Skeletal muscle cell (primary cell): ENCODE measurements around the gene CRACR2B.
A peak's percentile ranks its signal among the peaks of the same experiment; 100 is the strongest.

Experiments
- DNase-seq: peaks from one replicate; pipeline ENCODE4 v3.0.0-alpha.2; 2010; ENCODE audit warnings: low read depth
- H3K4me3 ChIP-seq: 2 replicates; pipeline ENCODE4 v1.5.1; 2011; ENCODE audit warnings: low read depth, mild to moderate bottlenecking, control low read depth, low read length, moderate library complexity

CRACR2B gene

DNA sequence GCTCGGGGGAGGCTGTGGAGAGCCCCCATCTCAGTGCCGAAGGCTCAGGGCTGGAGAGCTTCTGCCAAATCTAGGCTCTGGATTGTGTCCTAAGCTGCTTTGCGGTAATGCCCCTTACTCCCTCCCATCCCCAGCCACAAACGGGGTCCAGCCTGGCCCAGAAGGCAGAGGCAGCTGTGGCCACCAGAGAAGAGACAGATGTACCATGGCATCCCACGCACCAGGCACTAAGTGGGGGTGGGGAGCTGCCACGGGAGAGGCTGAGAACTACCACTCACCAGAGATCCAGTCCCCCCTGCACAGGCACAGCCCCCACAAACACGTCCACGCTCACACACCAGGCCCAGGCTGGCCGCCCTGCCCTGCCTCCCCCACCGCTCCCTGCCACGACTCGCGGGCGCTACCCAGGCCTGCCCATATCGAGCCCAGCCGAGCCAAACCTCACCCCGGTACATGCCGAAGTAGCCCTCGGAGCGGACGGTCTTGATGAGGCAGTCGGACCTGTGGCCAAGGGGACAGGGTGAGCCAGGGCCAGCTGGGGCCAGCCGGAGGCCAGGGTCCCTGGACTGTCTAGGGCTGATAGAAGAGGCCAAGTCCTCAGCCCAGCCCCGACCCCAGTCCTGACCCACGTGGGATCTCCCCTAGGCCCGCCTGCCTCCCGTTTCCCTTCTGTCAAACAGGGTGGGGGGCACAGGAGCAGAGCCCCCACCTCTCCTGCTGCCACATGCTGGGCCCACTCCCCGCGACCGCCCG is 33.5 kb upstream of the CRACR2B start:
- no peak for DNase-seq
- H3K4me3 ChIP-seq = no peak overlapping the region

DNA sequence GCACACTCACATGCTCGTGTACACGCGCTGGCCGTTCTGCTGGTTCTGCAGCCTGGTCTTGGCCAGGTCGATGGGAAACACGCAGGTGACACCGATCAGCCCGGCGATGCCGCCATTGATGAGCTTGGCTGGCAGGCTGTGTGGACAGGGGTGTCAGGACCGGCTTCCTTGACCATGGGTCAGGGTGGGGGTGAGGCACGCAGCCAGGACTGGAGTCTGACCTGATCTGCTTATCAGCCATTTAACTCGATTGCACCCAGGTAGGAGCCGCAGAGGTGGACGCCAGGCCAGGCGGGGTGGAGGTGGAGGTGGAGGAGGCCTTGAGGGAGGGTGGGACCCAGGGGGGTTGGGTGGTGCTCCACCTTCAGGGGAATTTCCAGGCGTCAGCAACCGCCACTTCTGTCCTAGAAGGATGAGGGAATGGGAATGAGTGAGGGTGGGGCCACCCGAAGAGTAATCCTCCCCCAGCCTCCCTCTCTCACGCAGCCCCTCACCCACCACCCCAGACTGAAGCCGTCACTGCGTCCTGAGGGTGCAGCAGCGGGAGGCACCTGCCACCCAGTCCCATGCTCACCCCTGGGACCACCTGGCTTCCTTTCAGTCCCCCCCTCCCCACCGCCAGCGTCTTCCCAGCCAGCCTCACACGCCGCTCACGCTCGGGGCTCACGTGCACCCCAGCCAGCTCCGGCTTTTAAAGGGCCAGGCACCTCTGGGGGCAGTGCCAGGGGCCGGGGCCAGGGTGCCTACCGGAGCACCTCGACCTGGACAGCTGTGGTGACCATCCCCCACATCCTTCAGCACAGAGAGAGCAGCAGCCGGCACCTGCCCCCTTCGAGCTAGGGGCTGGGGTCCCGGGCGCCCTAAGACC is 32.7 kb upstream of the CRACR2B start:
- no peak for DNase-seq
- H3K4me3 ChIP-seq = peak overlapping the region; percentile 81

DNA sequence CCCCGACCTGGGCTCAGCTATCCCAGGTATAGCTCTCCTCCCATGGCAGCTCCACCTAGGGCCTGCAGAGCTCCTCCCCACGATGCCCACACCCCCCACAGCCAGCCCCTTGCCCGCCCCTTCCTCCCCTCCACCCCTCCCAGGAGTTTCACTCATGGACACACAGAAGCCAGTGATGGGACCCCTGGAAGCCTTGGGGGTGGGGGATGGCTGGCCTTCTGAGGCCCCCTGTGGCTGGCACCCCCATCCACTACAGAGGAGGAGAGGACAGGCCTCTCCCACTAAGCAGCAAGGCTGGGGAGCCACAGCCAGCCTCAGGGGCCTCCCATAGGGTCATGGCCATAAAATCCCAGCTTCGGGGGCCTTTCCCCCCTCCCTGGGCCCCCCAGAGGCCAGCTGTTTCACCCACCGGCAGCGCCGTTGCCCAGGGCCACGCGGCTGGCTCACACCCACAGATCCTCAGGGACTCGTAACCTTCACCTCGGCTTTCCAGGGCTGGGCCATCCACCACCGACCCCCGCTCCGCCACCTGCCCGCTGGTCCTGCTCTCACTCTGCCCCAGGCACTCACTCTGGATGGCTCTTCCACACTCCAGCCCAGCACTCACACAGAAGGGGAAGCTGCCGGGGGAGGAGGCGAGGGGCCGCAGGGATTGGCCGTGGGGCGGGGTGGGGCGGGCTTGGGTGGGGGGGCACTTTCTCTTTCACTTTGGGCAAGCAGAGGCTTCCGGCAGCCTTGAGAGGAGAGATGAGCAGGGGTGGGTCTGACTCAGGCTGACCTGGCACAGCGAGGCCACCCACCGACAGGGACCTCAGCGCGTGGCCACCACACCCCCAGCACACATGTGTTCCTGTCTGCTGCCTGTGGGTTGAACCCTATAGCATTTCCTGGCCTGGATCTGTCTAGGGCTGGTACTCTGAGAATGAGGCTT is 31.8 kb upstream of the CRACR2B start:
- DNase-seq = peak; percentile 70
- peak overlapping the region; percentile 81 for H3K4me3 ChIP-seq

DNA sequence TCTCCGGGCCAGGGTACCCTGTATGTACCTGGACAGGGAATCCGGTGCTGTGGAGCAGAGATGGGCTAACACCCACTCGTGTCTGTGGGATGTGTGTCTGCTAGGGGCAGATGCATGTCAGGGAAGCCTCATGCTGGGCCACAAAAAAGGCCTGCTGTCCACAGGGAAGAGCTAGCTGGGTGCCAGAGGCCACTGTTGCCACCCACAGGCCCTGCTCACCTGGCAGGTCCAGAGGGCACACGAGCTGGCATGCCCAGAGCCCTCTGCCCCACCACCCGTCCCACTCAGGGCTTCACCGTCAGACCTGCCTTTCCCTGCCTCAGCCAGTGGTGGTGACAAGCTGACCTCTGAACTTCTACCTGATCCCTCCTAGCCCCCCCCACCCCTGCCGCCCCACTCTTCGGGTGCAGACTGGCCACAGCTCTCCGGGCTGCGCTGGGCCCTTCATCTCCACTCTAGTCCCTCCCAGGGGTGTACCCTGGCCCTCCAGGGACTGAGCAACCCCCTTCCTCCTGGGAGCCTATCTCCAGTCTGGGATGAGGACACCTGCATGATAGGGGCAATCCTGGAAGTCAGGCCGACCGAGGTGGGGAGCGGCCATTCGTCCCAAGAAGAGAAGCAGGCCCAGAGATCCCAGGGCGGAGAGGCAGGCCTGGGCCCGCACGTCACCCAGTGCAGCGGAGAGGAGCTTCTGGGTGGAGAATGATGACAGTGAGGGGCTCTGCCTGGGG is 31.0 kb upstream of the CRACR2B start:
- no peak for DNase-seq
- peak overlapping the region; percentile 81 for H3K4me3 ChIP-seq

DNA sequence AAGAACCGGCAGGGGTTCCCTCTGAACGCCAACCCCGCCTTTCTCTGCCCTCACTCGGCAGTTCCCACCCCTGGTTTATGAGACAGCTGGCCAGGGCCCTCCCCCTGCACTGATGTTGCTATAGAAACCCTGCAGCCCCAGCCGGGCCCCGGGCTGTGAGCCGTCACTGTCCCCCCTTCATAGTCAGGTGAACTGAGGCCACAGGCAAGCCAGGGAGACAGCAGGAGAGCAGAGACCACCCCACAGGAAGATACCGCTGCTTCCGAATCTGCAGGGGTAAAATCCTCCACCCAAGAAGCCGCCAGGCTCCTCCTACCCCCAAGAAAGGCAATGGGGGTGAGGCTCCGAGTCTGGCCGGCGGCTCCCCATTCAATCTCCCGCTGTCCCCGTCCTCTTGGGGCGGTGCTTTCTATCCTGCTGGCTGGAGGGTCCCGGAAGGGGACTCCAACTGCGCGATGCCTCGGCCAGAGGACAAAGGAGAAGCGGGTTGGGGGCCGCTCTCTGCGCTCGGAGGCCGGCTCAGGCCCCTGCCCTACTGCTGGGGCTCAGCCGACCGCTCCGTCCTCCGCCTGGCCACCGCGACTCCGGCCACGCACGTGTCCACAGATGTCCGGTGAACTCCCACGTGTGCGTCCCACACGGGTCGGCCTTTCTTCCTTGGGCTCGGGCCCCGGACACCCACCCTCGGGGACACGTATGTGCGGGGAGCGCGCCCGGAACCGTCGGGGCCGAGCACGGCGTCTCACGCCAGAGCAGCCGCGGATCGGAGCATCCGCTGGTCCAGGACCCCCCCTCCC is 30.2 kb upstream of the CRACR2B start:
- peak overlapping the region; percentile 81 for H3K4me3 ChIP-seq
- DNase-seq = peak; percentile 79

DNA sequence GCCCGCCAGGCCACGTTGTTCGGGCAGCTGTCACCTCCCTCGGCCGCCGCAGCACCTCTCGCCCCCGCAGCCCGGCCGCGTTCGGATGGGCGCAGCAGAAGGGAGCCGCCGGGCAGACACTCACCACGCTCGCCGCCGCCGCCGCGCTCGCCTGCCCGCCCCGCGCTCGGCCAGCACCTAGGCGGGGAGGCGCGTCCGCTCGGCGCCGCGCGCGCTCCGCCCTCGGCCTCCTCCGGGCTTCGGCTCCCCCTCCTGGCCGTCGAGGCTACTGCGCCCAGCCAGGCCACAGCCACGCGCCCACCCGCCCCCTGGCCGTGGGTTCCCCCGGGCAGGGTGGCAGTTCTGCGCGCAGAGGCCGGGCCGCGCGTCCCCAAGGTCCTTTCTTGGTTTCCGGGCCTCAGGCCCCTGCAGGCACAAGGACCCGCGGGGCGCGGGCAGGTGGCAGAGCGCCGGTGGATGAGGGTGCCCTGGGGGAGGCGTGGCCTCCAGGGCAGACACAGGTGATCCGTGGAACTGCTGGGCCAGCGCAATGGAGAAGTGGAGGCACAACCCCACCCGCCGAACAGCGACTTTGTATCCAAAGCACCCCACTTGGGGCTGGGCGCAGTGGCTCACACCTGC is 29.5 kb upstream of the CRACR2B start, which contains the start of gene SLC25A22:
TSS of gene SLC25A22 (minus strand) at position 189 of the 621 bp plus-strand sequence. CDS start 3,275 bp downstream, outside the sequence.
- DNase-seq = no peak
- peak within 1 kb of the TSS; percentile 81 for H3K4me3 ChIP-seq

DNA sequence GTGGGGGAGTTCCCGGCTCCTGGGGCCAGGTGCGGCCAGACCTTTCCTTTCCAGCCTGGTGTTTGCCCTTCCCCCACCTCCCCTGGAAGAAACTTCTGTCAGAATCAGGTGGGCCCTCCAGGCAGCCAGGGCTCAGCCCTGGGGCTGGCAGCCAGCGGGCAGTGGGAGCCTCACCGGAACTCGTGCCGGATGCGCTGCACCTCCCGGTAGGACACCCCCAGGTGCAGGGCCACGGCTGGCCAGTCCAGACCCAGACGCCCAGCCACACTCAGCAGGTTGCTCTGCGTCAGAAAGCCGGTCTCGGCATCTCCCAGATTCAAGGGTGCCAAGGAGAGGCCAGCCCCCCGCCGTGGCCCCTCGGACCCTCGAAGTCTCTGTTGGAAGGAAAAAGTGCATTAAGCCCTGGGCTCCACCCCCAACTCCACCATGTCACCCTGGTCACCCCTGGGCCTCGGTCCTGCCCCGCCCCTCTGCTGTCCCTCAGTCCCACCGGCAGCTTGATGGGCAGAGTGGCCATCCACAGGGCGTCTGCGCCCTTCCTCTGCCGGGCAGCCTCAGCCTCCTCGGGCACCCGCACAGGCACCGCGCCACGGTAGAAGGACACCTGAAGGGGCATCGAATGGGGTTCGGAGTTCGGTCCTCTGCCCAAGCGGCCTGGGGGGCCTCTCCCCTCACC is 27.9 kb upstream of the CRACR2B start:
- no peak for DNase-seq
- no peak overlapping the region for H3K4me3 ChIP-seq

DNA sequence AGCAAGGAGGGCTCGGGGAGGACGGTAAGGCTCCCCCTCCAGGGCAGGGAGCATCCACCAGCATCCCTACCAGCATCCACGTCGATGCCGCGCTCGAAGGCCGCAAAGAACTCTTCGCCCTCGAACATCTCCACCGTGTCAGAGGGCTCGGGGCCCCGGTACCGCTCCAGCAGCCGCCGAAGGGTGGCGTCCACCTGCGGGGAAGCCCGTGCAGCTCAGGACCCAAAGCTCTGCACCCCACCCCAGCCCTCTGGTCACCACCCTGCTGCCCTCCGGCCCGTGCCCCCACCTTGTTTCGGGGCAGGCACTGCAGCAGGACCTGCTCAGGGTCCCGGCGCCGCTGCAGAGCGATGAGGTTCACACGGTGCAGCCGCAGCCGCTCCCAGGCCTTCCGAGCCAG is 27.2 kb upstream of the CRACR2B start:
- DNase-seq = no peak
- no peak overlapping the region for H3K4me3 ChIP-seq

DNA sequence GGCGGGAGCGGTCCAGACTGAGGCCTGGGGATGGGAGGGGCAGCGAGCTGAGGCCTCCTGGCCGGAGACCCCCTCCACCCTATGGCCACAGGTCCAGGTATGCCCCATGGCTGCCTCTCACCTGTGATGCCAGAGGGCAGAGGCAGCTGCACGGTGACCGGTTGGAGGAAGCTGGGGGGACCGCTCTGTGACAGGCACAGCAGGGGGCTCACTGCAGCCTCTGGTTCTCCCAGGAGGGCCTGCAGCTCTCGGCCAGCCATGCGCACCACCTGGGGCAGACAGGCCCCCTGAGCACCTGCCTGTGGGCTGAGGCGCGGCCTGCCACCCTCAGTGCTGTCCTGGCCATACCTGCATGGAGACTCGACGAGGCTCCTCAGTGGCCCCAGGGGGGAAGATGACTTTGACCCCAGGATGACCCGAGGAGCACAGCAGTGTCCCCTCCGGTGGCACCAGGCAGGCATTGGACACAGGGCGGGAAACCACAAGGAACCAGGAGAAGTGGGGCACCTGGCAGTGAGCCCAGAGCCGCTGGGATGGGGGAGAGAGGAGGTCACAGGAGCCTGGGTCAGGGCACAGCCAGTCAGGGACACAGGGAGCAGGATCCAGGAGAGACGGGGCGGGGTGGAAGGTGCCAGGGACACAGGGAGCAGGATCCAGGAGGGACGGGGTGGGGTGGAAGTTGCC is 26.5 kb upstream of the CRACR2B start:
- no peak overlapping the region for H3K4me3 ChIP-seq
- no peak for DNase-seq

DNA sequence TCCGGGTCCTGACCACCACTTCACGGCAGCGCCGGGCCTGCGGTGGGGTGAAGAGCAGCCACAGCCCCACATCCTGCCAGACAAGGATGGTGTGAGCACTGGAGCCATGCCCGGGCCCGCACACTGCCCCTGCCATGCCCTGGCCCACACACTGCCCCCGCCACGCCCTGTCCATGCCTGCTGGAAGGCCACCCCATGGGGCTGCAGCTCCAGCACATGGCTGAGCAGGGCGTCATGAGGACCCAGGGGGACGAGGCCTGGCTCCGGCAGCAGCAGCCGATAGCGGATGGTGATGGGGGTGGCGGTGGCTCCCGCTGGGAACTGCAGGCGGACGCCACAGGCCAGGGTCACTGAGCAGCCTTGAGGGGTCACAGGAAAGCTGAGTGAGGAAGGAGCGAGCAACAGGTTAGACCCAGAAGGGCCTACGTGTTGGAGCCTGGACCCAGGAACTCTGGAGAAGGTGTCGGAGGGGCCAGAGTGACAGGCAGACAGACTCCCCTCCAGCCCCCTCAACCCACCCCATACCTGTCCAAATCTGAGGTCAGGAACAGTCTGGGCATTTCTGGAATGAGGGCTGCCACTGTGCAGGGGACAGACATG is 25.6 kb upstream of the CRACR2B start:
- H3K4me3 ChIP-seq = no peak overlapping the region
- no peak for DNase-seq

DNA sequence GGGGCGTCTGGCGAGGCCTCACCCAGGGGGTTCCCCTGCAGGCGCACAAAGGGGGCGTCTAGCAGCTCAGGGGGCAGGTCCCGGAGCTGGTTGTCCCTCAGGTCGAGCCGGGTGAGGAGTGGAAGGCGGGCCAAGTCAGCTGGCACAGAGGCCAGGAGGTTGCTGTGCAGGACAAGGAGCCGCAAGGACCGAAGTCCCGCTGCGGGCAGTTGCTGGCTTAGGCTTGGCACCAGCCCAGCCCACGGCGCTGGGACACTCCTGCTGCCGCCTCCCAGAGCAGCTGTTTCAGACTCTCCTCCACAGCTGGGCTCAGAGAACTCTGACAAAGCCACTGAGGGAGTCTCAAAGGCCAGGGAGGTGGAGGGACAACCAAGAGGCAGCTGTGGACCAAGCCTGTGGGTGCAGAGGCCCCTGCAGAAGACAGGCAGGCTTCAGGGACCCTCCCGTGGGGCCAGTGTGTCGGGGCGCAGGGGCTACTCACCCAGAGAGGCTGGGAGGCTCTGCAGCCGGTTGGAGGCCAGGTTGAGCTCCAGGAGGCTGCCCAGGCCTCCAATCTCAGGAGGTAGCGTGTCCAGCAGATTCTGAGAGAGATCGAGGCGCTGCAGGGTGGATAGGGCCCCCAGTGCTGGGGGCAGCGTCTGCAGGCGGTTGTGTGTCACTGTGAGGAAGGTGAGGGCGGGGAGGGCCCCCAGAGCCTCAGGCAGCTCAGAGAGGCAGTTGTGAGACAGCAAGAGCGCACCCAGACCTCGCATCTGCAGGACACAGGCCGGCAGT is 24.8 kb upstream of the CRACR2B start:
- H3K4me3 ChIP-seq = peak overlapping the region; percentile 75
- DNase-seq = no peak

DNA sequence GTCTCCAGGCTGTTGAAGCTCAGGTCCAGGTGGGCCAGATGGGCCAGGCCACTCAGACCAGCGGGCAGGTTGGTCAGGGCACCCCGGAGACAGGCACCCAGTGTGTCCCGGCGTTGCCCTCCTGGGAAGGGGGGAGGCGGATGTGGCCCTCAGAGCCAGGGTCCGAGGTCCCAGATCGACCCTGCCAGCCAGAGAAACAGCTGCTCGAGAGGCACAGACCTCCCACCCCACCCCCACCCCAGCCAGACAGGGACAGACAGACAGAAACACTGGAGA is 24.3 kb upstream of the CRACR2B start:
- peak overlapping the region; percentile 75 for H3K4me3 ChIP-seq
- no peak for DNase-seq

DNA sequence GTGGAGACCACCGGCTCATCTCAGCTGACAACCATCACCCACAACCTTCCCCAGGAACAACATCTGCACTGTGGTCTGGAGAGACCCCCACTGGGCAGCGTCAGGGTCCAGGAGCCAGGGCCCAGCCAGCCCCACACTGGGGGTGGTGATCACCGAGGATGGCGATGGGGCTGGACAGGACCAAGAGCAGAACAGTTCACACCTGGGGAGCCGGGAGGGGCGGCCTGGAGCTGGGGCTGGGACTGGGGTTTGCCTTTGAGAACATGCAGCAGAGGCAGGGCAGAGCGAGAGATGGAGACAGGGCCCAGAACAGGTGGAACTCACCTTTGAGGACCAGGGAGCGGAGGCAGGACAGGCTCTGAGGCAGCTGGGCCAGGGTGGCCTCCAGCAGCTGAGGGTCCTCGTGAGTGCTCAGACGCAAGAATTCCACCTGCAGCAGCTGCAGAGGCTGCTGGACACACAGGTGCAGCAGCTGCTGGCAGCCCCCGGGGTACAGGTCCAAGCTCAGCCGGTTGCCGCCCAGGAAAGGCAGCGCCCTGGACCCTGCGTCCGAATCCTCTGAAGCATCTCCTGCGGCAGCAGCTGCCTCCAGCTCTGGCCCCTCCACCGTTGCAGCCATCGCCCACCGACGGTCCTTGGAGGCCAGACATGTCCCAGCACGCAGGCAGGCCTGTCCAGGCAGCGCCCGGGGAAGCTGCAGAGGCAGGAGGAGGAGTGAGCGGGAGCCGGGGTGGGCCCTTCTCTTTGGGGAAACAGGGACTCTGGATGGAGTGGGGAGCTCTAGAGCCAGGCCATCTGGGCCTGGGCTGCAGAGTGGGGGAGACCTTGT is 23.7 kb upstream of the CRACR2B start:
- H3K4me3 ChIP-seq = peak overlapping the region; percentile 75
- DNase-seq = no peak

DNA sequence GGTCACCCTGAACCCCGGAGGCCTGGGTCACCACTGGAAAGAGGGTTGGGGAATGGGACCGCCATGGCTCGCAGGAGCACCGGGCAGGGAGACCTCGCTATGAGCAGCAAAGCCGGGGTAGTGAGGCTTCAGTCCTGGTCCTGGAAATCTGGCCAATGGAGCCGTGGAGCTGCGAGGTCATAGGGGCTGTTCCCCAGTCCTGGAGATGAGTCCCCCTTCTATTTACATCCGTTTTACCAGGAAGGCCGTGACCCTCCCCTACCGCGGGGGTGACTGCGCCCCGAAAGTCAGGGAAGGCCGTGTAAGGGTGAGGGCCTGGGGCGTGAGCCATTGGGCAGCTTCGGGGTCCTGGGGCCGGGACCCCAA is 23.1 kb upstream of the CRACR2B start:
- DNase-seq = no peak
- H3K4me3 ChIP-seq = peak overlapping the region; percentile 75
